Prostate gland (tissue), 2 donors: ENCODE results near the gene UCHL5. TPM values are rescaled to one million over a fixed set of nuclear protein-coding genes. Genes with fewer than 3 reads are reported as not detected.
"Not testable (repeated sequence)": the region's sequence is repeated elsewhere in the genome, so short reads cannot be mapped to it uniquely, and the experiment has no call there.

Source experiments
- DNase-seq: peaks from one replicate; pipeline ENCODE4 v3.0.0-alpha.2; 2019; ENCODE audit warnings: low spot score
- H3K27ac ChIP-seq, 2 donors: fragments of 200-600 bp; sonication (generic); 2 replicates each; pipeline ENCODE4 v1.5.1; 2017 to 2019
- H3K27me3 ChIP-seq: fragments of 200-600 bp; sonication (generic); replicated peaks from 2 replicates; pipeline ENCODE4 v1.5.1; 2019; ENCODE audit not compliant: insufficient read depth
- H3K36me3 ChIP-seq, 2 donors: fragments of 200-600 bp; sonication (generic); 1 replicate in 1 of 2; 2 replicates in 1 of 2; pipeline versions ENCODE4 v1.5.1 to v1.8.1; 2017 to 2019
- H3K4me1 ChIP-seq: fragments of 200-600 bp; sonication (generic); replicated peaks from 2 replicates; pipeline ENCODE4 v1.5.1; 2019
- H3K4me3 ChIP-seq, 2 donors: fragments of 200-600 bp; sonication (generic); 2 replicates each; pipeline ENCODE4 v1.5.1; 2017 to 2019
- H3K9me3 ChIP-seq: fragments of 200-600 bp; sonication (generic); 2 replicates; pipeline ENCODE4 v1.5.1; 2017
- CTCF ChIP-seq, 4 experiments: fragments of 200-600 bp in 2 of 4; fragments of 450-650 bp in 2 of 4; sonication (generic) in 2 of 4; IDR thresholded peaks; 1 replicate in 3 of 4; 2 replicates in 1 of 4; pipeline ENCODE4 v1.5.1; 2016 to 2019; ENCODE audit warnings: antibody characterized with exemption in 4 of 4, mild to moderate bottlenecking in 2 of 4, moderate library complexity in 2 of 4
- POLR2A ChIP-seq: fragments of 450-650 bp; IDR thresholded peaks from one replicate; pipeline ENCODE4 v1.6.1; 2016; ENCODE audit warnings: antibody characterized with exemption, mild to moderate bottlenecking
- POLR2AphosphoS5 ChIP-seq: sonication (generic); formaldehyde crosslinking; IDR thresholded peaks from one replicate; pipeline ENCODE4 v1.6.1; 2017; ENCODE audit warnings: antibody characterized with exemption
- WGBS: methylation state at CpG from one replicate; pipeline ENCODE4 v1.1.5; 2018; 5-methylcytosine and 5-hydroxymethylcytosine counted together
- intact Hi-C: fragments of 100-400 bp; cut with DNase I; formaldehyde crosslinking; loops from one replicate; pipeline ENCODE4 v1.14.2; 2022
- total RNA-seq, 2 donors: library from RNA; depleted of rRNA; stranded (reverse); fragments of >200 nt; gene quantifications; one replicate each; pipeline ENCODE4 v1.1.0, GENCODE V29; 2016

UCHL5 gene
- total RNA-seq, 2 donors from 2014 or later, result 28.7 to 36.9 TPM

- 86% methylated on average over 3 of the region's 3 CpGs for WGBS
- intact Hi-C loops, result no loop called here
- no peaks in the 10 kb centered on the region for H3K36me3 ChIP-seq
- H3K4me3 ChIP-seq, result no peak overlapping the region
- H3K4me1 ChIP-seq, result no peaks in the 10 kb centered on the region
- DNase-seq, result no peak
- TF ChIP-seq POLR2AphosphoS5 (no peak), POLR2A (no peak), CTCF (IDR thresholded peaks at IDR 0.05) (no peak)
- H3K27ac ChIP-seq, result no peak overlapping the region
- no peaks in the 10 kb centered on the region for H3K27me3 ChIP-seq
- H3K9me3 ChIP-seq, result no peaks in the 10 kb centered on the region
These were observed 22.7 kb downstream of the UCHL5 start for GRCh38 chr1:193036337-193037047.

GRCh38 chr1:193033610-193034009 is 25.6 kb downstream of the UCHL5 start:
- no peaks in the 10 kb centered on the region for H3K27me3 ChIP-seq
- no peak overlapping the region for H3K27ac ChIP-seq
- intact Hi-C loops, result no loop called here
- no peak for TF ChIP-seq POLR2A
- TF ChIP-seq CTCF (IDR thresholded peaks at IDR 0.05), result no peak
- TF ChIP-seq POLR2AphosphoS5, result no peak
- H3K36me3 ChIP-seq, result no peaks in the 10 kb centered on the region
- no peaks in the 10 kb centered on the region for H3K9me3 ChIP-seq
- DNase-seq, result no peak
- H3K4me1 ChIP-seq, result no peaks in the 10 kb centered on the region
- no peak overlapping the region for H3K4me3 ChIP-seq

DNA sequence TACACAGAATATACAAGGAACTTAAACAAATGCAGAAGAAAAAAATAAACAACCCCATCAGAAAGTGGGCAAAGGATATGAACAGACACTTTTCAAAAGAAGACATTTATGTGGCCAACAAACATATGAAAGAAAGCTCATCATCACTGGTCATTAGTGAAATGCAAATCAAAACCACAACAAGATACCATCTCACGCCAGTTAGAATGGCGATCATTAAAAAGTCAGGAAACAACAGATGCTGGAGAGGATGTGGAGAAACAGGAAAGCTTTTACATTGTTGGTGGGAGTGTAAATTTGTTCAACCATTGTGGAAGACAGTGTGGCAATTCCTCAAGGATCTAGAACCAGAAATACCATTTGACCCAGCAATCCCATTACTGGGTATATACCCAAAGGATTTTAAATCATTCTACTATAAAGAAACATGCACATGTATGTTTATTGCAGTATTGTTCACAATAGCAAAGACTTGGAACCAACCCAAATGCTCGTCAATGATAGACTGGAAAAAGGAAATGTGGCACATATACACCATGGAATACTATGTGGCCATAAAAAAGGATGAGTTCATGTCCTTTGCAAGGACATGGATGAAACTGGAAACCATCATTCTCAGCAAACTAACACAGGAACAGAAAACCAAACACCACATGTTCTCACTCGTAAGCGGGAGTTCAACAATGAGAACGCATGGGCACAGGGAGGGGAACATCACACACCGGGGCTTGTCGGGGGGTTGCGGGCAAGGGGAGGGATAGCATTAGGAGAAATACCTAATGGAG is 26.3 kb downstream of the UCHL5 start:
- DNase-seq, result not testable (repeated sequence)
- 96% methylated on average over 9 of the region's 9 CpGs for WGBS

DNA sequence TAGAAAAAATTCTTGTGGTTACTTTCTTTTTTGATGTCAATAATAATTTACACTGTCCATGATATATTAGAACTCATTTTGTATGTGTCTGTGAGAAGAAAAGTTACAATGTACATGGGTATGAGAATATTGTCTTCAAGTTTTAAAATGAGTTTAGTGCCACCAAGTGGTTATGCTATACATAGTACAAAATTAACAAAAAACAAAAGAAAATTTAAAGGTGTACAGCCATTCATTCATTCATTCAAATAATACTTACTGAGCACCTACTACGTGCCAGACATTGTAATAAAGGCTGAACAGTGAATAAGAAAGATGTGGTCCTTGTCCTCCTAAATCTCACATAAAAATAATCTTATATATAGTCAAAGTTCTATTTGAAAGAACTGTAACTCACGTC is 27.7 kb downstream of the UCHL5 start:
- H3K9me3 ChIP-seq, result no peaks in the 10 kb centered on the region
- TF ChIP-seq POLR2AphosphoS5 (no peak), POLR2A (no peak), CTCF (IDR thresholded peaks at IDR 0.05) (peak in 1 of 4 experiments; percentile 7)
- H3K27ac ChIP-seq, result no peak overlapping the region
- H3K27me3 ChIP-seq, result no peaks in the 10 kb centered on the region
- 90% methylated on average over 2 of the region's 2 CpGs for WGBS
- no peak for DNase-seq
- no peak overlapping the region for H3K4me3 ChIP-seq
- no peaks in the 10 kb centered on the region for H3K4me1 ChIP-seq
- H3K36me3 ChIP-seq, result no peaks in the 10 kb centered on the region
- intact Hi-C loops, result no loop called here

More for the DNA sequence above, 26.3 kb downstream of the UCHL5 start:
- H3K4me3 ChIP-seq, H3K27me3 ChIP-seq, H3K27ac ChIP-seq, H3K9me3 ChIP-seq, intact Hi-C loops, H3K4me1 ChIP-seq, H3K36me3 ChIP-seq: not testable (repeated sequence)

GRCh38 chr1:193030280-193030679 is 28.9 kb downstream of the UCHL5 start:
- intact Hi-C loops, result no loop called here
- H3K27ac ChIP-seq, result no peak overlapping the region
- DNase-seq, result no peak
- no peaks in the 10 kb centered on the region for H3K36me3 ChIP-seq
- WGBS, result 43% methylated on average over 1 of the region's 1 CpG
- H3K27me3 ChIP-seq, result no peaks in the 10 kb centered on the region
- no peaks in the 10 kb centered on the region for H3K9me3 ChIP-seq
- no peak overlapping the region for H3K4me3 ChIP-seq
- TF ChIP-seq POLR2AphosphoS5, result no peak
- TF ChIP-seq POLR2A, result no peak
- no peak for TF ChIP-seq CTCF (IDR thresholded peaks at IDR 0.05)
- H3K4me1 ChIP-seq, result no peaks in the 10 kb centered on the region
